NT2/D1 (cell line): ENCODE data around the gene SMIM35.

Experiments used
- SUZ12 ChIP-seq: IDR thresholded peaks from 2 replicates; pipeline ENCODE4 v1.6.1; 2011; ENCODE audit not compliant: insufficient read length, insufficient read depth; ENCODE audit errors: extremely low read depth
- YY1 ChIP-seq: IDR thresholded peaks from 2 replicates; pipeline ENCODE4 v1.6.1; 2011; ENCODE audit not compliant: insufficient read length, insufficient read depth
- ZNF274 ChIP-seq: IDR thresholded peaks from 2 replicates; pipeline ENCODE4 v1.6.1; 2011; ENCODE audit warnings: mild to moderate bottlenecking, low read depth, low read length

GRCh38 chr11:117992620-117993019 lies 94.1 kb downstream of the SMIM35 start:
- TF ChIP-seq YY1 (no peak), ZNF274 (no peak), SUZ12 (no peak)
